Endothelial cell of umbilical vein (primary cell): ENCODE measurements around the gene SH3GL3. TPM values are rescaled to one million over a fixed set of nuclear protein-coding genes. Genes with fewer than 3 reads are reported as not detected.

Source experiments
- BruUV-seq: library from RNA; stranded (reverse); fragments of 400-500 nt; replicated peaks from 2 replicates; lab custom pipeline; 2021; lab: Mats Ljungman, UMichigan
- CTCF ChIA-PET: fragments of 300-600, 350-600 bp; sonication (Branson Sonifier 250); formaldehyde crosslinking; loops from one replicate; lab custom pipeline; 2021; ENCODE audit warnings: antibody characterized with exemption, inconsistent platforms; lab: Charles Lee
- POLR2A ChIA-PET: fragments of 300-600, 350-600 bp; sonication (Branson Sonifier 250); formaldehyde crosslinking; loops from one replicate; lab custom pipeline; 2021; ENCODE audit warnings: antibody characterized with exemption, inconsistent platforms; lab: Charles Lee
- DNase-seq: peaks from one replicate; pipeline ENCODE4 v3.0.0-alpha.2; 2011; ENCODE audit warnings: low read depth, low spot score
- FAIRE-seq: peaks from 2 replicates; lab custom pipeline; 2011; peaks lifted over from hg19 to GRCh38; lab: Jason Lieb, UNC
- H2AFZ ChIP-seq: 2 replicates; pipeline ENCODE4 v1.6.0; 2012; ENCODE audit warnings: low read depth, low read length, control low read depth, inconsistent platforms
- H3K27ac ChIP-seq: 2 replicates; pipeline ENCODE4 v1.5.1; 2011; ENCODE audit warnings: low read depth, mild to moderate bottlenecking, control low read depth, low read length, moderate library complexity; ENCODE audit not compliant: insufficient read depth
- H3K27me3 ChIP-seq, 2 experiments: 2 replicates each; pipeline versions ENCODE4 v1.6.0 to v1.6.1; 2011; ENCODE audit warnings: low read length in 2 of 2, mixed read lengths in 1 of 2; ENCODE audit not compliant: control insufficient read depth in 2 of 2, insufficient read depth in 2 of 2
- H3K36me3 ChIP-seq, 2 experiments: 2 replicates in 1 of 2; 3 replicates in 1 of 2; pipeline ENCODE4 v1.5.1; 2011; ENCODE audit warnings: low read length in 2 of 2, mild to moderate bottlenecking in 1 of 2, moderate library complexity in 1 of 2; ENCODE audit not compliant: control insufficient read depth in 2 of 2, insufficient read depth in 2 of 2; ENCODE audit errors: extremely low read depth in 1 of 2
- H3K4me1 ChIP-seq: 3 replicates; pipeline ENCODE4 v1.5.1; 2011; ENCODE audit warnings: mild to moderate bottlenecking, low read length; ENCODE audit not compliant: control insufficient read depth, insufficient read depth; ENCODE audit errors: extremely low read depth
- H3K4me2 ChIP-seq: 2 replicates; pipeline ENCODE4 v1.6.1; 2011; ENCODE audit warnings: low read length, control low read depth, mixed read lengths; ENCODE audit not compliant: insufficient read depth
- H3K4me3 ChIP-seq, 3 experiments: fragments of 200-600 bp in 1 of 3; sonication (generic), shearing (Covaris generic) in 1 of 3; replicated peaks in 1 of 3; 2 replicates each; pipeline ENCODE4 v1.5.1; 2011 to 2016; ENCODE audit warnings: control low read depth in 3 of 3, low read length in 3 of 3, mild to moderate bottlenecking in 2 of 3, inconsistent platforms in 1 of 3, low read depth in 1 of 3, moderate library complexity in 1 of 3; ENCODE audit not compliant: insufficient read depth in 1 of 3
- H3K79me2 ChIP-seq: 2 replicates; pipeline ENCODE4 v1.6.0; 2012; ENCODE audit warnings: low read length, inconsistent platforms; ENCODE audit not compliant: control insufficient read depth, insufficient read depth
- H3K9ac ChIP-seq: replicated peaks from 2 replicates; pipeline ENCODE3; 2011; ENCODE audit warnings: low read length, control low read depth; ENCODE audit not compliant: insufficient read depth; ENCODE audit errors: extremely low read depth
- H3K9me1 ChIP-seq: replicated peaks from 3 replicates; pipeline ENCODE4 v1.6.0; 2011; ENCODE audit warnings: mild to moderate bottlenecking, low read length; ENCODE audit not compliant: control insufficient read depth, insufficient read depth; ENCODE audit errors: extremely low read depth
- H3K9me3 ChIP-seq: replicated peaks from 2 replicates; pipeline ENCODE4 v1.5.1; 2012; ENCODE audit warnings: low read length, inconsistent platforms; ENCODE audit not compliant: control insufficient read depth, insufficient read depth
- H4K20me1 ChIP-seq: replicated peaks from 2 replicates; pipeline ENCODE3; 2011; ENCODE audit warnings: mild to moderate bottlenecking, low read length; ENCODE audit not compliant: control insufficient read depth, insufficient read depth; ENCODE audit errors: extremely low read depth
- EZH2 ChIP-seq: IDR thresholded peaks from 2 replicates; pipeline ENCODE4 v1.6.1; 2012; ENCODE audit warnings: borderline replicate concordance, low read depth, mild to moderate bottlenecking, moderate library complexity, low read length, inconsistent platforms; ENCODE audit not compliant: severe bottlenecking
- FOS ChIP-seq: IDR thresholded peaks from 2 replicates; pipeline ENCODE4 v1.6.1; 2011; ENCODE audit warnings: mild to moderate bottlenecking, low read length, moderate library complexity, borderline replicate concordance; ENCODE audit not compliant: insufficient read depth
- GATA2 ChIP-seq: IDR thresholded peaks from 2 replicates; pipeline ENCODE4 v1.7.0; 2011; ENCODE audit warnings: low read depth, mild to moderate bottlenecking, moderate library complexity, mixed read lengths, low read length; ENCODE audit not compliant: insufficient read length, insufficient read depth
- JUN ChIP-seq: IDR thresholded peaks from 2 replicates; pipeline ENCODE4 v1.6.1; 2011; ENCODE audit warnings: borderline replicate concordance, low read depth; ENCODE audit not compliant: insufficient read length, insufficient read depth
- MYC ChIP-seq: IDR thresholded peaks from one replicate; pipeline ENCODE4 v1.6.1; 2011; ENCODE audit warnings: mild to moderate bottlenecking, low read depth, low read length
- POLR2A ChIP-seq: IDR thresholded peaks from 2 replicates; pipeline ENCODE4 v1.6.1; 2012; ENCODE audit warnings: low read depth, mild to moderate bottlenecking, control low read depth, low read length
- POLR2AphosphoS5 ChIP-seq: IDR thresholded peaks from 2 replicates; pipeline ENCODE4 v1.6.1; 2012; ENCODE audit warnings: low read depth, mild to moderate bottlenecking, control low read depth, low read length, moderate library complexity; ENCODE audit not compliant: insufficient read depth
- dilution Hi-C: fragments of 300-500 bp; cut with MboI; formaldehyde crosslinking; loops from one replicate; pipeline ENCODE4 v1.15.0; 2019; ENCODE audit warnings: low sequenced_read_pairs; ENCODE audit not compliant: extremely low pct_ligation_motif_present
- intact Hi-C: fragments of 100-400 bp; cut with micrococcal nuclease; formaldehyde crosslinking; loops from one replicate; pipeline ENCODE4 v1.10.0; 2022
- polyA plus RNA-seq, 4 experiments: library from polyadenylated mRNA; depleted of rRNA in 3 of 4; stranded (reverse) in 3 of 4; unstranded in 1 of 4; fragments of >200 nt; gene quantifications; 2 replicates each; pipeline versions ENCODE4 v1.2.1 to v1.2.3, GENCODE V29; 2011 to 2012; ENCODE audit warnings: missing spikeins in 1 of 4
- total RNA-seq: library from RNA; stranded (reverse); gene quantifications from 2 replicates; pipeline ENCODE4 v1.2.3, GENCODE V29; 2021
- TF ChIP-seq, protein P1 (sequence below): IDR thresholded peaks from 2 replicates; pipeline ENCODE4 v1.6.1; 2011; ENCODE audit not compliant: insufficient read depth, insufficient read length
- TF ChIP-seq, protein P2 (sequence below), 2 donors: IDR thresholded peaks; 1 replicate in 1 of 2; 2 replicates in 1 of 2; pipeline ENCODE4 v1.5.1; 2011; ENCODE audit warnings: low read length in 2 of 2, mild to moderate bottlenecking in 2 of 2, moderate library complexity in 2 of 2, control low read depth in 1 of 2, inconsistent platforms in 1 of 2, low read depth in 1 of 2; ENCODE audit not compliant: insufficient read depth in 1 of 2; ENCODE audit errors: extremely low read depth in 1 of 2

The SH3GL3 gene
- total and polyA plus RNA-seq, 2 donors (not counting 3 experiments of a cell fraction or from before 2014, with no cell fraction given): not detected

DNA sequence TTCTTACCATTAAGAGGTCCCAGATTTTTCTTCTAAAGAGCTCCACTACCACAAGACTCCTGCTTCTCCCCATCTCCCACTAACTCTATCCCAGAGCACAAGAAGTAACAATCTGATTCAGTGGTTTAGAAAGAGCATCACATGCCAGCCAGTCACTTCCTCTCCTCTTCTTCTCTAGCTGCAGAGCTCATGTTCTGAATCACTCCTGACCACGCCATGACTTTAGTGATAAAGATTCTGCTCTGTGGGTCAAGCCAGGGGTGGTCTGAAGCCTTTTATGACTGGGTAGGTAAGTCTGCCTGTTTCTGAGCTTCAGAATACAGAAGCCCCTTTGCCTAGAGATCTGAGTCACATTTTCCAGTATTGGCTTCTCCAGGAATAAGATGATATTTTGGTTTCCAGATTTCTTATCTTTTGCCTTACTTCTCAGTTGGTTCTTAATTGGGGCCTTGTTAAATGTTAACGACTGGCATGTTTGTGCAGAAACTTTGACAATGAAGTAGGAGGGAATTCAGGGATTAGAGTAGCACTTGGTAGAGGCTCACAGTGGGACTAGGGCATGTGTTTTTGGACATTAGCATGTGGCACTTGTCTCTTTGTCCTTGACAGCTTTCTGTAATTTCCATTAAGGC lies 179.1 kb downstream of the SH3GL3 start:
- Histone ChIP-seq H3K9me3 (peaks cover 1% of the 10 kb centered on the region), H3K79me2 (no peaks in the 10 kb centered on the region), H2AFZ (no peak overlapping the region), H3K9ac (no peak overlapping the region), H3K4me2 (no peak overlapping the region), H3K27ac (no peak overlapping the region), H3K4me1 (no peaks in the 10 kb centered on the region), H3K36me3 (no peaks in the 10 kb centered on the region), H4K20me1 (no peaks in the 10 kb centered on the region), H3K27me3 (no peaks in the 10 kb centered on the region), H3K9me1 (no peaks in the 10 kb centered on the region), H3K4me3 (no peak overlapping the region)
- no peak for TF ChIP-seq JUN
- no peak for FAIRE-seq
- no peak for DNase-seq
- intact Hi-C loops: no loop called here
- ChIA-PET POLR2A (no interaction called here), CTCF (no interaction called here)
- dilution Hi-C loops: no loop called here
- no TSS peak for BruUV-seq

DNA sequence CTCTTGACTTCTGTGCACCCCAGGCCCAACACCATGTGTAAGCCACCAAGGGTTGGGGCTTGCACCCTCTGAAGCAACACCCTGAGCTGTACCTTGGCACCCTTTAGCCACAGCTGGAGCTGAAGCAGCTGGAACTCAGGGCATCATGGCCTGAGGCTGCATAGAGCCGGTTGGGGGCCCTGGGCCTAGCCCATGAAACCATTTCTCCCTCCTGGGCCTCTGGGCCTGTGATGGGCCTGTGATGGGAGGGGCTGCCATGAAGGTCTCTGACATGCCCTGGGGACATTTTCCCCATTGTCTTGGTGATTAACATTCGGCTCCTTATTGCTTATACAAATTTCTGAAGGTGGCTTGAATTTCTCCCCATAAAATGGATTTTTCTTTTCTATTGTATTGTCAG lies 184.4 kb downstream of the SH3GL3 start:
- dilution Hi-C loops (no loop called here), intact Hi-C loops (loop anchor here (10.0 kb wide), 1 partner anchor 1907 kb away; no protein-coding TSS in a partner anchor)
- Histone ChIP-seq H2AFZ (no peak overlapping the region), H3K4me1 (no peaks in the 10 kb centered on the region), H3K79me2 (no peaks in the 10 kb centered on the region), H3K9me3 (peaks cover 1% of the 10 kb centered on the region), H3K27ac (no peak overlapping the region), H3K4me3 (no peak overlapping the region), H3K27me3 (no peaks in the 10 kb centered on the region), H3K4me2 (no peak overlapping the region), H3K9me1 (no peaks in the 10 kb centered on the region), H3K36me3 (no peaks in the 10 kb centered on the region), H4K20me1 (no peaks in the 10 kb centered on the region), H3K9ac (no peak overlapping the region)
- BruUV-seq: no TSS peak
- DNase-seq: no peak
- POLR2A ChIA-PET: no interaction called here
- TF ChIP-seq JUN: no peak
- TF ChIP-seq, protein P1, sequence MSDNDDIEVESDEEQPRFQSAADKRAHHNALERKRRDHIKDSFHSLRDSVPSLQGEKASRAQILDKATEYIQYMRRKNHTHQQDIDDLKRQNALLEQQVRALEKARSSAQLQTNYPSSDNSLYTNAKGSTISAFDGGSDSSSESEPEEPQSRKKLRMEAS: no peak
- TF ChIP-seq, protein P2, sequence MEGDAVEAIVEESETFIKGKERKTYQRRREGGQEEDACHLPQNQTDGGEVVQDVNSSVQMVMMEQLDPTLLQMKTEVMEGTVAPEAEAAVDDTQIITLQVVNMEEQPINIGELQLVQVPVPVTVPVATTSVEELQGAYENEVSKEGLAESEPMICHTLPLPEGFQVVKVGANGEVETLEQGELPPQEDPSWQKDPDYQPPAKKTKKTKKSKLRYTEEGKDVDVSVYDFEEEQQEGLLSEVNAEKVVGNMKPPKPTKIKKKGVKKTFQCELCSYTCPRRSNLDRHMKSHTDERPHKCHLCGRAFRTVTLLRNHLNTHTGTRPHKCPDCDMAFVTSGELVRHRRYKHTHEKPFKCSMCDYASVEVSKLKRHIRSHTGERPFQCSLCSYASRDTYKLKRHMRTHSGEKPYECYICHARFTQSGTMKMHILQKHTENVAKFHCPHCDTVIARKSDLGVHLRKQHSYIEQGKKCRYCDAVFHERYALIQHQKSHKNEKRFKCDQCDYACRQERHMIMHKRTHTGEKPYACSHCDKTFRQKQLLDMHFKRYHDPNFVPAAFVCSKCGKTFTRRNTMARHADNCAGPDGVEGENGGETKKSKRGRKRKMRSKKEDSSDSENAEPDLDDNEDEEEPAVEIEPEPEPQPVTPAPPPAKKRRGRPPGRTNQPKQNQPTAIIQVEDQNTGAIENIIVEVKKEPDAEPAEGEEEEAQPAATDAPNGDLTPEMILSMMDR (IDR thresholded peaks at IDR 0.05; ENCODE audit: extremely low read depth in 1 of 2, insufficient read depth in 1 of 2, low read depth in 1 of 2, low read length in 2 of 2): no peak
- no peak for TF ChIP-seq POLR2AphosphoS5
- TF ChIP-seq MYC: no peak
- TF ChIP-seq FOS: no peak
- no peak for TF ChIP-seq GATA2
- TF ChIP-seq EZH2: no peak
- TF ChIP-seq POLR2A: no peak
- FAIRE-seq: no peak
- CTCF ChIA-PET: no interaction called here
